SKM-1 (cell line): ENCODE data around the gene MGA.

Experiments used
- DNase-seq: peaks from one replicate; lab custom pipeline; 2025; ENCODE audit not compliant: unreplicated experiment; lab: John Stamatoyannopoulos, UW

Gene MGA

GRCh38 chr15:41780266-41780665, 120.1 kb downstream of the MGA start:
- DNase-seq, result no peak

GRCh38 chr15:41780727-41781126, 120.5 kb downstream of the MGA start:
- DNase-seq, result no peak

- no peak for DNase-seq
Measured at GRCh38 chr15:41782371-41783282, 122.4 kb downstream of the MGA start.

DNA sequence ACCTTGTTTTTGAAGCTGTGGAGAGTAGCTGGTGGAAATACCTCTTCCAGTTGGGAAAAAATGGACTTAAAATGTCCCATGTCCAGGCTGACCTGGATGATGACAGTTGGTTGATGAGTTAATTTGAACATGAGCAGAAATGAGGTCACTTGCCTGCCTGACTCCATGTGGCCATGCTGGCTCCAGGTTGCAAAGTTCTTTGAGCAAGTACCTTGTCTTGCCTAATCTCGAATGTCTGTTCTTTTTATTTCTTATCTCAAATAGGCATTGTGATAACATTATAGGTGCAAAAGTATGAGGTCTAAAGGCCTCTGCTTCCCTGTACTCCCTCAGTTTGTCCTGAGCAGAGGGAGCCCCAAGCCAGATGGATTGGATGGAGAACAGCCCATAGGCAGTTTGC, 123.1 kb downstream of the MGA start:
- DNase-seq, result no peak

GRCh38 chr15:41788262-41788661, 128.1 kb downstream of the MGA start:
- DNase-seq, result no peak

DNA sequence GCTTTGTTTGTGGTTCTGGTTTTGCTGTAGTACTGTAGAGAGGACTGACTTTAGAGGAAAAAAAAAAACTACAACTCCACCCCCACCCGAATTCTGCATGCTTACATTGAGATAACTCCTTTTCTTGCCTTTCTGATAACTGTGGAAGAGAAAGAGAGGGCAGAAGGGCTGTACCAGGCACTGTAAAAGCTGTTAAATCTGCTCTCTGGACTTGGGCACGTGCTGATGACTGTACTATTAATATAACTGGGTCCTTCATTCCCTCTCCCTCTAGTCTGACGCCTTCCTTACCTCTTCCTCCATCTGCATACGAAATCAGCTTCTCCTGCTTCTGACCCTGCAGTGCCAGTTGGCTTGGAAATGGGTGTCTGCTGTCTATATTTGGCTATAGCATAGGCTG, 129.0 kb downstream of the MGA start:
- DNase-seq, result no peak

DNA sequence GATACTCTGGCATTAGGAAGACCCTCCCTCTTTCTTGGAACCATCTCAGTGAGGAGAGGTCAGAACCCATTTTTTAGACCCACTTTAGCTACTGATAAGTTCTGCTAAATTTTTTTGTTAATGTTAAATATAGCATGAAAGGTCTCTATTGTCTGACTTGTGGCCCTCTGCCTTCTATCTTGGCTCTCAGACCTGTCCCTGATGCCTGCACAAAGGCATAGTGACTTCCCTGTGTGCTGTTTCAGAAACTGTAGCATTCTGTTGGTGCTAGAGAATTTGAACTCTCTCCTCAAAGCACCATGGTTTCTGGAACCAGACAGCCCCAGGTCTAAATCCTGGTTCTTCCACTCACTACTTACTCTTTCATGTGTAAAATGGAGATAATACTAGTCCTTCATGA, 129.5 kb downstream of the MGA start:
- no peak for DNase-seq

GRCh38 chr15:41790169-41790568, 130.0 kb downstream of the MGA start:
- DNase-seq, result no peak

GRCh38 chr15:41790756-41791546, 130.7 kb downstream of the MGA start:
- DNase-seq, result no peak

GRCh38 chr15:41791547-41791937, 131.3 kb downstream of the MGA start:
- no peak for DNase-seq

DNA sequence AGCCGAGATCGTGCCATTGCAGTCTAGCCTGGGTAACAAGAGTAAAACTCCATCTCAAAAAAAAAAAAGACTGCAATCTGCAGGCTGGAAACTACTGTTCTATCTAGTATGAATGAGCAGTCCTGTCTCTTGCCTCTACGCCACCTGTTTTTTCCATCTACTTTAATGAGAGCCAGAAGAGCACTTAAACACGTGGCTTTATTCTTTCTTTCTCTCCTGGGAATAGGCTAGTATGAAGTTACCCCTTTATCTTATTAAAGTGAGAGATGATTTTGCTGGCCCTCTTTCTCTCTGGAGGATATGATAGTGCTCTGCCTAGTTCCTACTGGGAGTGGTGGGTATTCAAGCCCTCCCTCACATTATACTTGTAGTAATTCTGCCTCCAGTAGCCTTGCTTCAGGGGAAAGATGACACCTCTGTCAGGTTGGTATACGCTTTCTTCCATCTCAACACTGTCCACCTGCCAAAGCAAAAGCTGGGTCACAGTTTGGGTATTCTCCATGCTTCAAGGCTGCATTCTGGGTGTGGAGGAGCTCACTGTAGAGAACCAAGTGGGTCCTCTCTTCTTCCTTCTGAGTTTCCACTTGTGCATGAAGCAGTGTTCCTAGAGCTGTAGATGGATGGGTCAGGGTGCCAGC, 131.9 kb downstream of the MGA start:
- no peak for DNase-seq

- no peak for DNase-seq
Measured at GRCh38 chr15:41794081-41794480, 133.9 kb downstream of the MGA start.

DNA sequence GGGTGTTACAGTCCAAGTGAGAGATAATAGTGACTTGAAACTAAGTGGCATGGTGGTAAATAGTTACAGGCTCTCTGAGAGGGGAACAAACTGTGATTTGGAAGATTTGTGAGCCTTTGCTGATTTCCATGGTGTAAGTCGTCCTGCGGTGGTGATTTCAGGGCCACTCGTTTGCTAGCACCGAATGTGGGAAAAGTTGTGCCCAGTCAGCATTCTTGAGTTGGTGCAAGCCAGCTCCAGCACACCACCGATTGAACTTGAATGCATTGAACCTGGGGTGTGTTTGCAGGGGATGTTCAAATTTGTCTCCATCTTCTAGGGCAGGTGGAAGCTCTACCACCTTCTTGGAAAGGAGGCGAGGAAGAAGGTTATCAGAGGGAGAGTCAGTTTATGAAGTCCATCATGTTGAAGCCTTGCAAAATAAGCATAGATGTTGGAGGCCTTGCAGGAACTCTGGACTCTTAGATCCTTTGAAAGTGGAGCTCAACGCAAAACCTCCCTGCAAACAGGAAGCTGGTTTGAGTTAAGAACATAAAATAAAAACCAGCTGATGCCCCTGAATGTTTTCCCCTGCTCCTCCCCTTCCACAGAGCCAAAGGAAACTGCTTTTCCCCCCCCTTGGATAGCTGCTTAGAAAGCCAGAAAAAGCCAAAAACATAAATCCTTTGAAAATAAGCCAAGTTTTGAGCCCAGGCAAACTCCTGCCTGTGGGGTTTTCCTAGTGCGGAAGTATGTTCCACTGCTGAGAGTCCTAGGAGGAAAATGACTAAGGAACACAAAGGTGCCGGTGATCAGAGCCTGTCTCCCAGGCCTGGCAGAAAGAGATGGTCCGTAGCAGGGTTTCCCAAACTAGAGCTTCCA, 136.0 kb downstream of the MGA start:
- no peak for DNase-seq

GRCh38 chr15:41797201-41797944, 137.2 kb downstream of the MGA start:
- no peak for DNase-seq

- DNase-seq, result no peak
Measured at GRCh38 chr15:41798607-41799487, 138.6 kb downstream of the MGA start.

DNA sequence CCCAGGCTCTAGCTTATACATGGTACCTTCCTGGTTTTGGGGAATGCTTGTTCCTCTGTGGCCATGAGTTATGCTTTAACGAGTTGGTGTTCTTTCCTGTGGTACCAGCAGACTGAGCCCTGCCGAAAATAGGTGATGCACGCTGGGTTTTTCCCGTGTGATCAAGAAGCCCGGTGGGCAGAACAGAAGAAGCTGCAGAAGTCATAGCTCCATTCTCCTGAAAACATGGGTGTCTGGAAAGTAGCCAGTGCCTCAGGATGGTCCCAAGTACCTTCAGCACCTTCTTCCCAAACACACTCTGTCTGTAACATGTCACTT, 139.2 kb downstream of the MGA start:
- no peak for DNase-seq

DNA sequence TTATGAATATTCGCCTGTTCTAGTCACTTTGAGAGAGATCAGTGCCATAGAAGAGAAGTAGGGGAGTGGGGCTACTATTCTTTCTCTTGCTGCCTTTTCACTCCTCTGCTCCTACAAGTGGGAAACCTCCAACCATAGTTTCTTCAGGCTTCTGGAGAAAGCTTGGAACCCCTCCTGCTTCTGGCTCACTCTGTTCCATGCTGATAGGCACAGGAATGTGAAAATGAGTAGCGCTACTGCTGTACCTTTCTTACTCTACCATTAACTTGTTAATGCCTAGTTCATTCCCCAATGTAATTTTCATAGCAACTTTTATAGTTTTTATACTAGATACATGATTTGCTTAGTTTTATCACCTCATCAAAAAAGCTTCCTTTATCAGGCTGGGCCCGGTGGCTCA, 141.0 kb downstream of the MGA start:
- DNase-seq, result no peak

DNA sequence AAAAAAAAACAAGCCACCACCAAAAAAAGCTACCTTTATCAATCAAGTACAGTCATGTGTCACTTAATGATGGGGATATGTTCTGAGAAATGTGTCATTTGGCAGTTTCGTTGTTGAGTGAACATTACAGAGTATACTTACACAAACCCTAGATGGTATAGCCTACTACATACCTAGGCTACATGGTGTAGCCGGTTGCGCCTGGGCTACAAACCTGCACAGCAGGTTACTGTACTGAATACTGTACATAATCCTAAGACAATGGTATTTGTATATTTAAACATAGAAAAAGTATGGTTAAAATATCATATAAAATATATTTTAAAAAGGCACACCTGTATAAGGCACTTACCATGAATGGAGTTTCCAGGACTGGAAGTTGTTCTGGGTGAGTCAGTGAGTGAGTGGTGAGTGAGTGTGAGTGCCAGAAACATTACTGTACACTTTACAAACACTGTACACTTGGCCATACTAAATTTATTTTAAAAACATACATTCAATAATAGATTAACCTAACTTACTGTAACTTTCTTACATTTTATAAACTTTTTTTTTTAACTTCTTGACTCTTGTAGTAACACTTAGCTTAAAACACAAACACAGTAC, 141.7 kb downstream of the MGA start:
- no peak for DNase-seq

DNA sequence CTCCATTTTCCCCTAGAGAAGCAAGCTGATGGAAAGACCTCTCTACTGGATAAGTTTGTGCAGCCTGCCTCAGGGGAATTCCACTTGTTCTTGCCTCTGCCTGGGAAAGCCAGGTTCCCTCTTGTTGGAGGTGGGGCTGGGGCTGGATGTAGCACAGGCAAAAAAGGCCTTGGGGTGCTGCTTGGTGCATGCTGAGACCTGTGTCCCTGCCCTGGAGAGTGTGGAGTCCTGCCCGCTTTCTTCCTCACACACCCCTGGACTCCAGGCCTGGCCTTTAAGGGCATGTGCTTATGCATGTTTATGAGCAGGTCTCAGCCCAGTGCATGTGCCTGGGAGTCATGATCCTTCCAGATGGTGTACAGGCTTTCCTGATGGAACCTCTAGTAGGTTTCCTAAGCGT, 144.2 kb downstream of the MGA start:
- no peak for DNase-seq
